HepG2 (cell line): ENCODE data around the gene TNFSF18. TPM values are rescaled to one million over a fixed set of nuclear protein-coding genes. Genes with fewer than 3 reads are reported as not detected.

Experiments used
- ATAC-seq: fragments of 200-7000 bp; cut with Tn5 transposase; 3 replicates; pipeline ENCODE4 v1.9.1; 2020; ENCODE audit warnings: mild to moderate bottlenecking, moderate library complexity
- BruUV-seq: library from RNA; stranded (reverse); fragments of 400-500 nt; replicated peaks from 2 replicates; lab custom pipeline; 2021; lab: Mats Ljungman, UMichigan
- CTCF ChIA-PET: fragments of 300-600 bp; formaldehyde crosslinking; extraction: SDS; loops from one replicate; lab custom pipeline; 2021; ENCODE audit warnings: low total read pairs, inconsistent platforms, low intra/inter-chr PET ratio; lab: Yijun Ruan, JAX
- POLR2A ChIA-PET: fragments of 350-600 bp; sonication (Branson Sonifier 250); formaldehyde crosslinking; loops from one replicate; lab custom pipeline; 2020; ENCODE audit warnings: antibody characterized with exemption, inconsistent platforms; lab: Yijun Ruan, JAX
- DNase-seq: peaks from one replicate; pipeline ENCODE4 v3.0.0-alpha.2; 2015; ENCODE audit warnings: low spot score
- FAIRE-seq: peaks from 3 replicates; lab custom pipeline; 2011; peaks lifted over from hg19 to GRCh38; lab: Jason Lieb, UNC
- H2AFZ ChIP-seq: one replicate; pipeline ENCODE4 v1.6.1; 2011; ENCODE audit warnings: low read length, inconsistent platforms
- H3K27ac ChIP-seq: fragments of 300-600 bp; 3 replicates; pipeline ENCODE4 v1.8.0; 2011; ENCODE audit warnings: mixed run types, mild to moderate bottlenecking, mixed read lengths, low read length, inconsistent platforms; ENCODE audit not compliant: insufficient read depth; ENCODE audit errors: extremely low read length
- H3K27me3 ChIP-seq, 2 experiments: fragments of 200-600 bp in 1 of 2; 2 replicates in 1 of 2; 3 replicates in 1 of 2; pipeline versions ENCODE4 v1.6.0 to v1.8.0; 2011; ENCODE audit warnings: low read length in 2 of 2, mild to moderate bottlenecking in 2 of 2, moderate library complexity in 2 of 2, inconsistent platforms in 1 of 2; ENCODE audit not compliant: insufficient read depth in 2 of 2, control insufficient read depth in 1 of 2
- H3K36me3 ChIP-seq, 2 experiments: fragments of 200-600 bp in 1 of 2; replicated peaks in 1 of 2; 2 replicates in 1 of 2; 3 replicates in 1 of 2; pipeline versions ENCODE4 v1.5.1 to v1.8.0; 2011; ENCODE audit warnings: low read length in 2 of 2, inconsistent platforms in 1 of 2; ENCODE audit not compliant: insufficient read depth in 2 of 2, control insufficient read depth in 1 of 2
- H3K4me1 ChIP-seq: 2 replicates; pipeline ENCODE4 v1.5.1; 2012; ENCODE audit warnings: low read length, inconsistent platforms; ENCODE audit not compliant: insufficient read depth
- H3K4me2 ChIP-seq: 2 replicates; pipeline ENCODE4 v1.6.0; 2011; ENCODE audit warnings: low read depth, low read length, inconsistent platforms
- H3K4me3 ChIP-seq, 3 experiments: fragments of 200-600 bp in 1 of 3; sonication (generic), shearing (Covaris generic) in 1 of 3; replicated peaks in 1 of 3; 2 replicates each; pipeline ENCODE4 v1.5.1; 2011 to 2016; ENCODE audit warnings: low read length in 3 of 3, inconsistent platforms in 2 of 3, low read depth in 2 of 3, mild to moderate bottlenecking in 2 of 3, control low read depth in 1 of 3, mixed read lengths in 1 of 3; ENCODE audit not compliant: insufficient read depth in 1 of 3
- H3K79me2 ChIP-seq: one replicate; pipeline ENCODE4 v1.6.1; 2011; ENCODE audit warnings: low read length, inconsistent platforms; ENCODE audit not compliant: insufficient read depth
- H3K9ac ChIP-seq: 2 replicates; pipeline ENCODE4 v1.6.0; 2011; ENCODE audit warnings: mild to moderate bottlenecking, low read depth, low read length, inconsistent platforms; ENCODE audit not compliant: insufficient read depth
- H3K9me3 ChIP-seq: 2 replicates; pipeline ENCODE4 v1.5.1; 2012; ENCODE audit warnings: mild to moderate bottlenecking, low read length
- H4K20me1 ChIP-seq: 2 replicates; pipeline ENCODE4 v1.6.0; 2011; ENCODE audit warnings: inconsistent platforms, mild to moderate bottlenecking, low read length, moderate library complexity; ENCODE audit not compliant: insufficient read depth
- ATAD3A ChIP-seq: sonication (generic); formaldehyde crosslinking; IDR thresholded peaks from 2 replicates; pipeline ENCODE4 v1.4.0; 2020; ENCODE audit warnings: missing genetic modification reagents
- ATF7-NPFF ChIP-seq: sonication (generic); formaldehyde crosslinking; IDR thresholded peaks from 2 replicates; pipeline ENCODE4 v1.8.1; 2023; ENCODE audit warnings: mild to moderate bottlenecking, low read depth, missing genetic modification reagents, moderate library complexity
- DR1 ChIP-seq: sonication (generic); formaldehyde crosslinking; IDR thresholded peaks from 2 replicates; pipeline ENCODE4 v1.8.0; 2021; ENCODE audit warnings: mild to moderate bottlenecking, missing genetic modification reagents, inconsistent platforms
- FOXA1 ChIP-seq, 2 experiments: fragments of 450-650 bp in 1 of 2; sonication (generic) in 1 of 2; formaldehyde crosslinking in 1 of 2; IDR thresholded peaks; 2 replicates each; pipeline versions ENCODE4 v1.4.0 to v1.6.1; 2016 to 2020; ENCODE audit warnings: missing genetic modification reagents in 1 of 2
- HNF4G ChIP-seq, 2 experiments: sonication (generic) in 1 of 2; formaldehyde crosslinking in 1 of 2; IDR thresholded peaks; 2 replicates each; pipeline versions ENCODE4 v1.4.0 to v1.6.1; 2011 to 2020; ENCODE audit warnings: borderline replicate concordance in 2 of 2, low read depth in 2 of 2, mild to moderate bottlenecking in 2 of 2, low read length in 1 of 2, missing genetic modification reagents in 1 of 2, moderate library complexity in 1 of 2
- MEIS1 ChIP-seq: sonication (generic); formaldehyde crosslinking; IDR thresholded peaks from 2 replicates; pipeline ENCODE4 v1.9.0; 2021; ENCODE audit warnings: mild to moderate bottlenecking, missing genetic modification reagents, moderate library complexity, borderline replicate concordance
- MIER3 ChIP-seq: IDR thresholded peaks from 2 replicates; pipeline ENCODE4 v1.6.1; 2016; ENCODE audit warnings: missing compliant biosample characterization, borderline replicate concordance
- MXD1 ChIP-seq: sonication (generic); formaldehyde crosslinking; IDR thresholded peaks from 2 replicates; pipeline ENCODE4 v1.4.0; 2020; ENCODE audit warnings: mild to moderate bottlenecking, missing genetic modification reagents
- SETDB1 ChIP-seq: sonication (generic); formaldehyde crosslinking; IDR thresholded peaks from 2 replicates; pipeline ENCODE4 v1.5.1; 2020; ENCODE audit warnings: missing genetic modification reagents, mild to moderate bottlenecking, borderline replicate concordance
- STAT5B ChIP-seq: sonication (generic); formaldehyde crosslinking; IDR thresholded peaks from 2 replicates; pipeline ENCODE4 v1.4.0; 2020; ENCODE audit warnings: missing genetic modification reagents
- TP53 ChIP-seq: sonication (generic); formaldehyde crosslinking; conservative IDR thresholded peaks from 2 replicates; pipeline ENCODE4 v1.4.0; 2020; ENCODE audit warnings: missing genetic modification reagents
- U2AF1 ChIP-seq: fragments of 200-400 bp; formaldehyde crosslinking; optimal IDR thresholded peaks from 2 replicates; pipeline ENCODE3; 2017; ENCODE audit warnings: mild to moderate bottlenecking, low read depth, low read length
- UBTF ChIP-seq: sonication (generic); formaldehyde crosslinking; IDR thresholded peaks from 2 replicates; pipeline ENCODE4 v1.4.0; 2020; ENCODE audit warnings: mild to moderate bottlenecking, missing genetic modification reagents
- ZBTB46 ChIP-seq: sonication (generic); formaldehyde crosslinking; IDR thresholded peaks from 2 replicates; pipeline ENCODE4 v1.4.0; 2020; ENCODE audit warnings: mild to moderate bottlenecking, missing genetic modification reagents, borderline replicate concordance
- ZC3H4 ChIP-seq: sonication (generic); formaldehyde crosslinking; IDR thresholded peaks from 2 replicates; pipeline ENCODE4 v1.4.0; 2020; ENCODE audit warnings: missing genetic modification reagents, borderline replicate concordance
- ZNF547 ChIP-seq: sonication (generic); formaldehyde crosslinking; IDR thresholded peaks from 2 replicates; pipeline ENCODE4 v1.5.1; 2020; ENCODE audit warnings: mild to moderate bottlenecking, missing genetic modification reagents
- ZNF614 ChIP-seq: IDR thresholded peaks from 2 replicates; pipeline ENCODE4 v1.6.1; 2018; ENCODE audit warnings: missing biosample characterization, missing genetic modification reagents, inconsistent platforms, borderline replicate concordance
- ZNF616 ChIP-seq: sonication (generic); formaldehyde crosslinking; IDR thresholded peaks from 2 replicates; pipeline ENCODE4 v1.5.0; 2020; ENCODE audit warnings: low read depth, mild to moderate bottlenecking, missing genetic modification reagents
- ZNF703 ChIP-seq: sonication (generic); formaldehyde crosslinking; IDR thresholded peaks from 2 replicates; pipeline ENCODE4 v1.5.1; 2020; ENCODE audit warnings: missing genetic modification reagents, mild to moderate bottlenecking, moderate library complexity, borderline replicate concordance
- ZNF747 ChIP-seq: sonication (generic); formaldehyde crosslinking; IDR thresholded peaks from 2 replicates; pipeline ENCODE4 v1.8.1; 2023; ENCODE audit warnings: missing genetic modification reagents, mild to moderate bottlenecking, borderline replicate concordance
- WGBS: methylation state at CpG from one replicate; pipeline ENCODE4 v1.1.6; 2017; ENCODE audit warnings: low lambda C conversion rate; 5-methylcytosine and 5-hydroxymethylcytosine counted together
- in situ Hi-C: cut with HindIII; loops from 2 replicates; pipeline ENCODE4 v1.10.0; 2017; ENCODE audit warnings: low pct_unique_long_range_greater_than_20kb; ENCODE audit not compliant: extremely low pct_ligation_motif_present
- intact Hi-C: fragments of 100-400 bp; cut with micrococcal nuclease; formaldehyde crosslinking; loops from one replicate; pipeline ENCODE4 v1.10.0; 2022; ENCODE audit not compliant: unreplicated experiment
- polyA plus RNA-seq, 8 experiments: library from polyadenylated mRNA; depleted of rRNA in 3 of 8; stranded (reverse) in 7 of 8; unstranded in 1 of 8; fragments of >200 nt; fragmentation: Illumina TruSeq in 4 of 8; extraction: Trizol in 4 of 8; gene quantifications; 2 replicates each; pipeline versions ENCODE4 v1.2.1 to v1.2.3, GENCODE V29; 2011 to 2016; ENCODE audit warnings: low read depth in 4 of 8, missing spikeins in 1 of 8, mixed read lengths in 1 of 8; ENCODE audit not compliant: insufficient read depth in 1 of 8
- total RNA-seq, 5 experiments: library from RNA; depleted of rRNA; stranded (reverse); fragments of >200 nt; fragmentation: Illumina TruSeq; extraction: Trizol; gene quantifications; 2 replicates each; pipeline ENCODE4 v1.2.3, GENCODE V29; 2016; ENCODE audit warnings: low read depth in 1 of 5

The TNFSF18 gene
- total and polyA plus RNA-seq, 2 of the 13 experiments (the other 11 are each of a cell fraction or from before 2014, with no cell fraction given): not detected

GRCh38 chr1:173049322-173049633 is 1.5 kb downstream of the TNFSF18 start (continued):
- TF ChIP-seq ZNF703 (CRISPR knock-in tag) (no peak), ATAD3A (CRISPR knock-in tag) (no peak), TP53 (no peak), ZC3H4 (CRISPR knock-in tag) (no peak), ZNF614 (CRISPR knock-in tag) (no peak), STAT5B (CRISPR knock-in tag) (no peak), MEIS1 (CRISPR knock-in tag) (no peak), MIER3 (no peak)

- H3K79me2 ChIP-seq: no peaks in the 10 kb centered on the region
- intact Hi-C loops: no loop called here
- WGBS: 9% methylated on average over 1 of the region's 1 CpG
- no peak overlapping the region for H3K4me2 ChIP-seq
- no peaks in the 10 kb centered on the region for H3K9me3 ChIP-seq
- ATAC-seq: no peak
- no TSS peak for BruUV-seq
- DNase-seq: no peak
- POLR2A ChIA-PET: no interaction called here
- H3K27me3 ChIP-seq: no peaks in the 10 kb centered on the region
- FAIRE-seq: no peak
- no peaks in the 10 kb centered on the region for H3K36me3 ChIP-seq
- in situ Hi-C loops: no loop called here
- no peak overlapping the region for H3K27ac ChIP-seq
- H3K4me1 ChIP-seq: no peaks in the 10 kb centered on the region
- H3K9ac ChIP-seq: no peak overlapping the region
- CTCF ChIA-PET: no interaction called here
- no peaks in the 10 kb centered on the region for H4K20me1 ChIP-seq
- H2AFZ ChIP-seq: no peak overlapping the region
- H3K4me3 ChIP-seq: no peak overlapping the region
- TF ChIP-seq SETDB1 (CRISPR knock-in tag) (no peak), U2AF1 (no peak), FOXA1 (IDR thresholded peaks at IDR 0.05) (no peak), FOXA1 (CRISPR knock-in tag; IDR thresholded peaks at IDR 0.05) (no peak), ZNF547 (CRISPR knock-in tag) (no peak), ZBTB46 (CRISPR knock-in tag) (no peak), UBTF (CRISPR knock-in tag) (no peak), ZNF616 (CRISPR knock-in tag) (no peak), HNF4G (IDR thresholded peaks at IDR 0.05; ENCODE audit: borderline replicate concordance, low read depth, low read length) (no peak), HNF4G (CRISPR knock-in tag; IDR thresholded peaks at IDR 0.05; ENCODE audit: borderline replicate concordance, low read depth) (no peak), MXD1 (CRISPR knock-in tag) (no peak), ZNF747 (no peak), DR1 (no peak), ATF7-NPFF (CRISPR knock-in tag) (no peak)
Measured at GRCh38 chr1:173048621-173049321, 2.0 kb downstream of the TNFSF18 start.
